GM12872 (cell line): Measurements from ENCODE around the gene FMN1.

Experiments used
- TF ChIP-seq, protein P1 (sequence below): IDR thresholded peaks from 3 replicates; pipeline ENCODE4 v1.5.1; 2011; ENCODE audit warnings: low read depth, mild to moderate bottlenecking, low read length, moderate library complexity; ENCODE audit not compliant: insufficient read depth

FMN1 gene

DNA sequence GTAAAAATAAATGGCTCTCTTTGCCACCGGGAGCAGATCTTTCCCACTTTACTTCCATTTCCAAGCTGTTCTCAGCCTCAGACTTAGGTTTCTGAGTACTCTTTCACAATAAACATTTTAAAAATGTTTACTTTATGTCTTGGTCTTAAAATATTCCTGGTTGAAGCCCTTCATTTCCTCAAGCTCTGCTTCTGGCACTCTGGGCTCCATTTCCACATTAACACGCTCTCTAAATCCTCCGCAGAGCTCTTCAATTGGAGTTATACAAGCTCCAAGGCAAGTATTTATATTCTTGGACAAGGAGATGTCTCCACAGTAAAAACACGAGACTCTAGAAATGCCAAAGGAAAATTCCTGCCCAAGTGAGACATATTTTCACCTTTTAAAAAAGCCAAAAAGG is 307.4 kb downstream of the FMN1 start:
- TF ChIP-seq, protein P1, sequence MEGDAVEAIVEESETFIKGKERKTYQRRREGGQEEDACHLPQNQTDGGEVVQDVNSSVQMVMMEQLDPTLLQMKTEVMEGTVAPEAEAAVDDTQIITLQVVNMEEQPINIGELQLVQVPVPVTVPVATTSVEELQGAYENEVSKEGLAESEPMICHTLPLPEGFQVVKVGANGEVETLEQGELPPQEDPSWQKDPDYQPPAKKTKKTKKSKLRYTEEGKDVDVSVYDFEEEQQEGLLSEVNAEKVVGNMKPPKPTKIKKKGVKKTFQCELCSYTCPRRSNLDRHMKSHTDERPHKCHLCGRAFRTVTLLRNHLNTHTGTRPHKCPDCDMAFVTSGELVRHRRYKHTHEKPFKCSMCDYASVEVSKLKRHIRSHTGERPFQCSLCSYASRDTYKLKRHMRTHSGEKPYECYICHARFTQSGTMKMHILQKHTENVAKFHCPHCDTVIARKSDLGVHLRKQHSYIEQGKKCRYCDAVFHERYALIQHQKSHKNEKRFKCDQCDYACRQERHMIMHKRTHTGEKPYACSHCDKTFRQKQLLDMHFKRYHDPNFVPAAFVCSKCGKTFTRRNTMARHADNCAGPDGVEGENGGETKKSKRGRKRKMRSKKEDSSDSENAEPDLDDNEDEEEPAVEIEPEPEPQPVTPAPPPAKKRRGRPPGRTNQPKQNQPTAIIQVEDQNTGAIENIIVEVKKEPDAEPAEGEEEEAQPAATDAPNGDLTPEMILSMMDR, result no peak

DNA sequence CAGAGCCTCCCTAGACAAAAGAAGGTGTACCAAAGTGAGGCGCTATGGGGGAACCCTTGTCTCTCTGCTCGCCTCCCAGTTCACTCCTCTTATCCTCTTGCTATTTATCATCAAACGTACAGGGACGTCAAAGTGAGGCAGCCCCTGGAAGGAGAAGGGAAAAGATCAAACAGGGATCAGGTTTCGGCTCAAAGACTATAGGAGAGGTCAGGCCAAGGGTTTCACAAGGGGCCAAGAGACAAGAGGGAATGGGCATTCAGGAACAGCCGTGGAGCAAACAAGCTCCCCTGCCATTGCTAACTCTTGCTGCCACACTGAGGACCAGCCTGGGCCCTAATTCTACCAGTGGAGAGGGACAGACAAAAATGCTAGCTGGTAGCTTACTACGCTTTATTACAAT is 308.1 kb downstream of the FMN1 start:
- TF ChIP-seq, protein P1, result no peak

DNA sequence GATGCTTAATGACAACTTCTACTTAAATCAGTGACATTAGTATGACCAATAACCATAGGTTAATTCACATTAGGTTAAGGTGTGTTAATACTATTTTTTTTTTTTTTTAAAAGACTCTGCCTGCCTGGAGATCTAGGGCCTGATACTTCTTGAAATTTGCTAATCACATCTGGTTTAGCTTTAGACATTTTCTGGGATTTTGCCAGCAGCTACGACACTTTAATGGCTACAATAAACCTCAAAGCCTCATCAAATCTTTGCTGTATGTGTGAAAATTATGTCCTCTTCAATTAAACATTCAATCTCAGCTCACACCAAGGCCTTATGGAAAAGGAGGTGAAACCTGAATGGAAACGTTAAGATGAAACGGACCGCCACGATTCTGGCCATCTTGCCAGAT is 308.8 kb downstream of the FMN1 start:
- TF ChIP-seq, protein P1, result no peak

DNA sequence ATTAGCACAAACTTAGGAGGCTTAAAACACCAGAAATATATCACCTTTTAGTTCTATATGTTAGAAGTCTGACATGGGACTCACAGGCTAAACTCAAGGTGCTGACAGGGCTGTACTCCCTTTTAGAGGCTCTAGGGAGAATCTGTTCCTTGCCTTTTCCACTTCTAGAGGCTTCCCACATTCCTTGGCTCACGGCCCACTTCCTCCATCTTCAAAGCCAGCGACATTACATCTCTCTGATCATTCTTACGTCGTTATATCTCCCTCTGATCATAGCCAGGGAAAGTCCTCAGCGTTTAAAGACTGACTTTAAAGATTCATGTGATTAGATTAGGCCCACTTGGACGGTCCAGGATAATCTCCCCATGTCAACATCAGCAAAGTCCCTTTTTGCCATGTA is 310.4 kb downstream of the FMN1 start:
- TF ChIP-seq, protein P1, result no peak

DNA sequence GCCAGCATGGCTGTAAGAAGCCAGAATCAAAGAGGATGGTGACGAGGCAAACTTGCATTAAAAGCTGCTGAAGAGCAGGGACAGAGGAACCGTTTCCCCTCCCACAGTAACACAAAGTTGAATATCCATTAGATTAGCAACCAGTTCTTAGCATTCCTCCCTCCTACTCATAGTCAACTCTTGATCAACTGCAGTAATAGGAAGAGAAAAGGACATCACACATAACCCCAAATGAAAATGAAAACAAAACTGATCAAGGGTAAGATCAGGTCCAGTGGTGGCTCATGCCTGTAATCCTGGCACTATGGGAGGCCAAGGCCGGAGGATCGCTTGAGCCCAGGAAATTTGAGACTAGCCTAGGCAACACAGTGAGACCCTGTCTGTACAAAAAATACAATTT is 311.6 kb downstream of the FMN1 start:
- TF ChIP-seq, protein P1, result no peak

DNA sequence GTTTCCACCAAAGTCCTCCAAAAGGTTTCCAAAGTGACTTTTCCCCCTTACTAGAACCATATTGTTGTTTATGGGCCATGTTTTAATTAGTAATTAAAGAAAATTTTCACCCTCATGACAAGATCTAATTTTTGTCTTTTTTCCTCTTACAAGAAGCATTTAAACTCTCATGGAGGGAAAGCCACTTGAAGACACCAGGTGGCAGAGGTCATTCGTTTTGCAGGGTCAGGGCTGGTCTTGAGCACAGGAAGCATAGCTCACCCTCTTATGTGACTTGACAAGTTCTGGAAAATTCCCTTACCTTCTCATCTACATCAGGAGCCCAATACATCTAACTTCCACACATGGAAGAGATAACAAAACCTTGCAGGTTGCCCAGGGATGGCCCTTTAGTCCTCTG is 313.0 kb downstream of the FMN1 start:
- TF ChIP-seq, protein P1, result no peak

DNA sequence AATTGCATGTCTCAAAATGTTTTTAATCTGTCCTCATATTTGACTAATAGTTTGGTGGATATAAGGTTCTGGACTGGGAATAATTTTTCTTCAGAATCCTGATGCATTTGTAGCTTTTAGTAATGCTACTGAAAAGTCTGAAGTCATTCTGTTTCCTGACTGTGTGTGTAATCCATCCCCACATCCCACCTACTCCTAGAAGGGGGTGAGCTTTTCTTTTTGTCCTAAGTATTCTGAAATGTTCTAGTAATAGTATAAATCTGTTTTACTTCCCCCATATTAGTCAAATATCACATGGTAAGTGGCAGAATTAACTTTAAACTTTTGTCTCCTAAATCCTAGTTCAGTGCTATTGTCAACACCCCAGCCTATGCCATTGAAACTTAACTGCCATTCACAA is 313.9 kb downstream of the FMN1 start:
- TF ChIP-seq, protein P1, result no peak

DNA sequence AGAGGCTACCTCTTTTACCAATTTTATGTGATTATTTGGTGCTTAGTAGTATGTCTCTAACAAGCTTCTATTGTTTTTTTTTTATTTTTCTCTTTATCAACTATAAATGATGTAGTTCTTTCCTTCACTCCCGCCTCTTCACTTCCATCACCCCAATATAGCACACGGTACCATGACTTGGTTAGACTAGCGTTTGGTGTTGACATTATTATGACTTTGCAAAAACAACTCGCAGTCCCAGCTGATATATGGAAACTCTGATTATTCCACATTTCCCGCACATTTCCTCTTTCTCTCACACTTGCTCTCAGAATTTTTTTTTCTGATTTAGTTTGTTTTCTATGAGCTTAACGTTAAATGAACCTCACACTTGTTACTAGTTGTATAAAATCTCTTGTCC is 314.5 kb downstream of the FMN1 start:
- TF ChIP-seq, protein P1, result no peak
